H1 (cell line): ENCODE measurements around the gene CD96. TPM values are rescaled to one million over a fixed set of nuclear protein-coding genes. Genes with fewer than 3 reads are reported as not detected.

Experiments used
- CTCF ChIA-PET: fragments of 300-600 bp; sonication (Branson Sonifier 250); formaldehyde crosslinking; loops from one replicate; lab custom pipeline; 2021; ENCODE audit not compliant: partially characterized antibody; lab: Charles Lee
- POLR2A ChIA-PET: fragments of 300-600 bp; sonication (Branson Sonifier 250); formaldehyde crosslinking; loops from one replicate; lab custom pipeline; 2021; ENCODE audit warnings: inconsistent platforms; ENCODE audit not compliant: partially characterized antibody; lab: Charles Lee
- DNase-seq, 2 experiments: peaks; one replicate each; pipeline versions ENCODE4 v3.0.0 to v3.0.0-alpha.2; 2010 to 2022; ENCODE audit warnings: low spot score in 2 of 2, low read depth in 1 of 2, mixed read lengths in 1 of 2
- FAIRE-seq: peaks from 2 replicates; lab custom pipeline; 2011; peaks lifted over from hg19 to GRCh38; lab: Jason Lieb, UNC
- H2AFZ ChIP-seq: 2 replicates; pipeline ENCODE4 v1.8.1; 2012; ENCODE audit warnings: low read length, inconsistent platforms
- H2AK5ac ChIP-seq: 2 replicates; pipeline ENCODE4 v1.6.1; 2013; ENCODE audit warnings: low read depth, low read length
- H2BK120ac ChIP-seq: replicated peaks from 2 replicates; pipeline ENCODE3; 2013; ENCODE audit warnings: low read depth, low read length, inconsistent platforms
- H2BK12ac ChIP-seq: 2 replicates; pipeline ENCODE4 v1.6.1; 2013; ENCODE audit warnings: low read depth, low read length
- H2BK15ac ChIP-seq: 2 replicates; pipeline ENCODE4 v1.6.1; 2013; ENCODE audit warnings: low read length
- H2BK20ac ChIP-seq: 2 replicates; pipeline ENCODE4 v1.6.1; 2013; ENCODE audit warnings: low read length
- H2BK5ac ChIP-seq: 2 replicates; pipeline ENCODE4 v1.6.1; 2013; ENCODE audit warnings: low read depth, low read length
- H3K14ac ChIP-seq: 2 replicates; pipeline ENCODE4 v1.6.1; 2013; ENCODE audit warnings: inconsistent platforms; ENCODE audit not compliant: insufficient read length
- H3K18ac ChIP-seq: 2 replicates; pipeline ENCODE4 v1.6.1; 2013; ENCODE audit warnings: low read length; ENCODE audit errors: extremely low read depth
- H3K23ac ChIP-seq: 2 replicates; pipeline ENCODE4 v1.6.1; 2013; ENCODE audit warnings: inconsistent platforms; ENCODE audit not compliant: insufficient read length
- H3K23me2 ChIP-seq: 2 replicates; pipeline ENCODE4 v1.6.1; 2013; ENCODE audit warnings: low read depth, low read length
- H3K27ac ChIP-seq: 2 replicates; pipeline ENCODE4 v1.6.1; 2011; ENCODE audit warnings: low read depth, low read length, inconsistent platforms
- H3K27me3 ChIP-seq, 4 experiments: replicated peaks in 1 of 4; 1 replicate in 1 of 4; 2 replicates in 3 of 4; pipeline versions ENCODE4 v1.6.1 to v1.8.1; 2011 to 2013; ENCODE audit warnings: low read length in 3 of 4, mild to moderate bottlenecking in 3 of 4, inconsistent platforms in 2 of 4, mixed read lengths in 2 of 4, moderate library complexity in 1 of 4; ENCODE audit not compliant: control insufficient read depth in 3 of 4, insufficient read depth in 3 of 4; ENCODE audit errors: extremely low read depth in 1 of 4
- H3K36me3 ChIP-seq, 4 experiments: 2 replicates each; pipeline versions ENCODE4 v1.6.1 to v1.8.1; 2011 to 2013; ENCODE audit warnings: mild to moderate bottlenecking in 4 of 4, low read length in 3 of 4, moderate library complexity in 2 of 4, control low read depth in 1 of 4, inconsistent platforms in 1 of 4; ENCODE audit not compliant: insufficient read depth in 4 of 4, control insufficient read depth in 2 of 4
- H3K4ac ChIP-seq: replicated peaks from 2 replicates; pipeline ENCODE3; 2013; ENCODE audit warnings: low read length, low read depth, mixed read lengths, inconsistent platforms; ENCODE audit not compliant: insufficient read length
- H3K4me1 ChIP-seq, 4 experiments: replicated peaks in 1 of 4; 1 replicate in 1 of 4; 2 replicates in 3 of 4; pipeline versions ENCODE4 v1.6.1 to v1.8.1; 2011 to 2013; ENCODE audit warnings: low read length in 3 of 4, inconsistent platforms in 2 of 4, mixed read lengths in 1 of 4; ENCODE audit not compliant: insufficient read depth in 4 of 4, control insufficient read depth in 3 of 4
- H3K4me2 ChIP-seq, 2 experiments: 2 replicates each; pipeline versions ENCODE4 v1.6.1 to v1.8.1; 2011 to 2013; ENCODE audit warnings: low read depth in 2 of 2, low read length in 2 of 2, control low read depth in 1 of 2, inconsistent platforms in 1 of 2, mild to moderate bottlenecking in 1 of 2; ENCODE audit not compliant: insufficient read depth in 1 of 2
- H3K4me3 ChIP-seq, 4 experiments: fragments of 200-600, 300-600 bp in 1 of 4; sonication (generic), shearing (Covaris generic), sonication (Bioruptor Twin) in 1 of 4; 2 replicates each; pipeline versions ENCODE4 v1.5.1 to v1.8.1; 2011 to 2016; ENCODE audit warnings: low read length in 4 of 4, low read depth in 3 of 4, control low read depth in 2 of 4, inconsistent platforms in 2 of 4, mild to moderate bottlenecking in 2 of 4, mixed read lengths in 1 of 4, moderate library complexity in 1 of 4; ENCODE audit not compliant: insufficient read depth in 2 of 4; ENCODE audit errors: extremely low read depth in 1 of 4
- H3K56ac ChIP-seq: replicated peaks from 2 replicates; pipeline ENCODE3; 2013; ENCODE audit warnings: low read depth, mild to moderate bottlenecking, mixed read lengths, low read length, inconsistent platforms; ENCODE audit not compliant: insufficient read length
- H3K79me1 ChIP-seq: 2 replicates; pipeline ENCODE4 v1.6.1; 2013; ENCODE audit warnings: low read depth, low read length, control low read depth
- H3K79me2 ChIP-seq, 2 experiments: 2 replicates each; pipeline versions ENCODE4 v1.6.1 to v1.8.1; 2012 to 2013; ENCODE audit warnings: low read length in 2 of 2, mild to moderate bottlenecking in 2 of 2, inconsistent platforms in 1 of 2; ENCODE audit not compliant: insufficient read depth in 2 of 2, control insufficient read depth in 1 of 2
- H3K9ac ChIP-seq, 4 experiments: replicated peaks in 1 of 4; 1 replicate in 1 of 4; 2 replicates in 3 of 4; pipeline versions ENCODE4 v1.6.1 to v1.8.1; 2011 to 2013; ENCODE audit warnings: low read depth in 3 of 4, low read length in 3 of 4, control low read depth in 2 of 4, mild to moderate bottlenecking in 2 of 4, moderate library complexity in 2 of 4, inconsistent platforms in 1 of 4; ENCODE audit errors: extremely low read depth in 1 of 4
- H3K9me3 ChIP-seq, 2 experiments: 2 replicates each; pipeline versions ENCODE4 v1.6.1 to v1.8.1; 2012 to 2013; ENCODE audit warnings: mild to moderate bottlenecking in 2 of 2, moderate library complexity in 2 of 2, control low read depth in 1 of 2, inconsistent platforms in 1 of 2, low read depth in 1 of 2, low read length in 1 of 2, mixed read lengths in 1 of 2; ENCODE audit not compliant: insufficient read depth in 2 of 2
- H4K20me1 ChIP-seq, 2 experiments: replicated peaks in 1 of 2; 2 replicates each; pipeline versions ENCODE3 to v1.8.1; 2011 to 2013; ENCODE audit warnings: inconsistent platforms in 2 of 2, low read length in 2 of 2, mild to moderate bottlenecking in 1 of 2; ENCODE audit not compliant: insufficient read depth in 2 of 2, control insufficient read depth in 1 of 2
- H4K5ac ChIP-seq: 2 replicates; pipeline ENCODE4 v1.6.1; 2013; ENCODE audit warnings: low read length, low read depth, mixed read lengths, inconsistent platforms; ENCODE audit not compliant: insufficient read length
- H4K8ac ChIP-seq: 2 replicates; pipeline ENCODE4 v1.8.0; 2013; ENCODE audit warnings: mild to moderate bottlenecking, moderate library complexity, low read length, inconsistent platforms; ENCODE audit not compliant: insufficient read depth; ENCODE audit errors: extremely low read depth
- H4K91ac ChIP-seq: replicated peaks from 2 replicates; pipeline ENCODE3; 2013; ENCODE audit warnings: low read length, mixed read lengths, inconsistent platforms; ENCODE audit not compliant: insufficient read length
- ASH2L ChIP-seq: fragments of 200-600, 300-600 bp; sonication (generic); IDR thresholded peaks from one replicate; pipeline ENCODE4 v1.7.1; 2017; ENCODE audit warnings: low read length
- BACH1 ChIP-seq: IDR thresholded peaks from 2 replicates; pipeline ENCODE4 v1.6.1; 2012; ENCODE audit warnings: low read length, improper control_type of control experiment
- FOSL1 ChIP-seq: IDR thresholded peaks from 2 replicates; pipeline ENCODE4 v1.6.1; 2011; ENCODE audit warnings: mild to moderate bottlenecking, low read depth, low read length, moderate library complexity; ENCODE audit not compliant: insufficient read depth
- GTF2F1 ChIP-seq: IDR thresholded peaks from 2 replicates; pipeline ENCODE4 v1.6.1; 2012; ENCODE audit warnings: low read depth, low read length, improper control_type of control experiment, borderline replicate concordance
- JUN ChIP-seq: IDR thresholded peaks from 2 replicates; pipeline ENCODE4 v1.6.1; 2011; ENCODE audit warnings: low read depth, mild to moderate bottlenecking, improper control_type of control experiment, low read length
- JUND ChIP-seq: IDR thresholded peaks from 2 replicates; pipeline ENCODE4 v1.6.1; 2011; ENCODE audit warnings: mild to moderate bottlenecking, improper control_type of control experiment, low read length
- KDM4A ChIP-seq: IDR thresholded peaks from one replicate; pipeline ENCODE4 v1.7.1; 2012; ENCODE audit warnings: low read depth, mild to moderate bottlenecking, moderate library complexity, low read length, inconsistent platforms; ENCODE audit not compliant: severe bottlenecking
- KDM5A ChIP-seq: fragments of 200-600 bp; IDR thresholded peaks from 2 replicates; pipeline ENCODE4 v1.7.1; 2012; ENCODE audit warnings: mild to moderate bottlenecking, low read length, inconsistent platforms, mixed read lengths
- PHF8 ChIP-seq: fragments of 200-600 bp; sonication (generic); conservative IDR thresholded peaks from 2 replicates; pipeline ENCODE4 v1.7.1; 2012; ENCODE audit warnings: low read depth, mild to moderate bottlenecking, inconsistent platforms, low read length, moderate library complexity
- TEAD4 ChIP-seq: IDR thresholded peaks from 2 replicates; pipeline ENCODE4 v1.6.1; 2012; ENCODE audit warnings: low read depth, low read length, inconsistent platforms, mixed read lengths
- WGBS, 2 experiments: shearing (Covaris generic) in 1 of 2; methylation state at CpG; one replicate each; pipeline versions ENCODE4 v1.1.6 to v1.1.7; 2013 to 2015; ENCODE audit warnings: low lambda C conversion rate in 2 of 2, mixed read lengths in 2 of 2, inconsistent platforms in 1 of 2, low coverage in 1 of 2, missing lambda C conversion rate in 1 of 2; ENCODE audit not compliant: insufficient replicate concordance in 2 of 2, insufficient coverage in 1 of 2, insufficient read length in 1 of 2; ENCODE audit errors: extremely low coverage in 1 of 2, missing lambda C conversion rate in 1 of 2; 5-methylcytosine and 5-hydroxymethylcytosine counted together
- polyA plus RNA-seq, 7 experiments: library from polyadenylated mRNA; depleted of rRNA in 3 of 7; stranded (reverse) in 5 of 7; unstranded in 2 of 7; fragments of >200 nt in 5 of 7; fragments of 200-250 nt in 2 of 7; gene quantifications; 1 replicate in 5 of 7; 2 replicates in 1 of 7; 4 replicates in 1 of 7; pipeline versions ENCODE4 v1.2.1 to v1.2.3, GENCODE V29; 2011 to 2013; ENCODE audit warnings: missing spikeins in 2 of 7, mixed read lengths in 2 of 7
- total RNA-seq: library from RNA; stranded (reverse); fragmentation: NEBNext Ultra II Directional; extraction: Animal tissue kit (Norgen Biotek cat#: 25700); gene quantifications from 2 replicates; pipeline ENCODE4 v1.2.1, GENCODE V29; 2021
- TF ChIP-seq, protein P1 (sequence below), 3 experiments: IDR thresholded peaks; 1 replicate in 2 of 3; 2 replicates in 1 of 3; pipeline versions ENCODE4 v1.5.1 to v1.6.1; 2011; ENCODE audit warnings: low read length in 3 of 3, mild to moderate bottlenecking in 3 of 3, inconsistent platforms in 2 of 3, low read depth in 1 of 3, moderate library complexity in 1 of 3; ENCODE audit not compliant: insufficient read depth in 1 of 3; ENCODE audit errors: control extremely low read depth in 1 of 3
- TF ChIP-seq, protein P2 (sequence below): IDR thresholded peaks from 2 replicates; pipeline ENCODE4 v1.6.1; 2012; ENCODE audit warnings: inconsistent platforms

Gene CD96
- total and polyA plus RNA-seq, 2 of the 8 experiments (the other 6 are each of a cell fraction or from before 2014, with no cell fraction given): not detected

DNA sequence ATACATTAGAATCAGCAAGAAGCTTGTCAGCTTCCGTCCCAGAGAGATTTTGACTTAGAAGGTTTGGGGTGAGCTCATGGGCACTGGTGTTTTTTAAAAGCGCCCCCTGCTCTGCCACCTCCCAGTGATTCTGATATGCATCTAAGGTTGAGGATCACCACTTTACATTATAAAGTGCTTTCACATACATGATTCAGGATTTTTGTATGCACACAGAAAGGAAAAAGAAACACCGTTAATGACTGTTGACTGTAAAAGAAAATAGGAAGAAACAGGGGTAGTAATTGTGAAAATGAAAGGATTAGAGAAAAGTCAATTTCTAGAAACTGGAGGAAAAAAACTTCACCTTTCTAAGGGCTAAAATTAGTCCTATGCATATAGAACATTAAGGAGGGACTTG is 158.1 kb downstream of the CD96 start:
- H2BK20ac ChIP-seq: no peak overlapping the region
- FAIRE-seq (no peak), DNase-seq (no peak)
- H2BK120ac ChIP-seq: no peak overlapping the region
- no peak overlapping the region for H2AFZ ChIP-seq
- no peak overlapping the region for H4K91ac ChIP-seq
- H3K9me3 ChIP-seq: no peaks in the 10 kb centered on the region
- H2BK15ac ChIP-seq: no peak overlapping the region
- no peak overlapping the region for H4K8ac ChIP-seq
- H3K23ac ChIP-seq: no peak overlapping the region
- H3K79me1 ChIP-seq: no peaks in the 10 kb centered on the region
- H3K14ac ChIP-seq: no peak overlapping the region
- H3K4me1 ChIP-seq: no peaks in the 10 kb centered on the region; a peak in 1 of 7 replicates
- H3K36me3 ChIP-seq: no peaks in the 10 kb centered on the region
- no peak overlapping the region for H3K4me2 ChIP-seq
- H3K27ac ChIP-seq: no peak overlapping the region
- H4K20me1 ChIP-seq: no peaks in the 10 kb centered on the region
- CTCF ChIA-PET: interaction anchor here (0.6 to 2.4 kb wide), 9 partner anchors 9 to 279 kb away, joined by 3 to 25 read pairs (median 4); partner anchors contain the start of gene ABHD10
- H2BK5ac ChIP-seq: no peak overlapping the region
- H3K56ac ChIP-seq: no peak overlapping the region
- H3K4me3 ChIP-seq: no peak overlapping the region
- no peak overlapping the region for H4K5ac ChIP-seq
- no peak overlapping the region for H2BK12ac ChIP-seq
- no peak overlapping the region for H3K4ac ChIP-seq
- no peak overlapping the region for H3K9ac ChIP-seq
- no peaks in the 10 kb centered on the region for H3K27me3 ChIP-seq
- H3K79me2 ChIP-seq: no peaks in the 10 kb centered on the region
- H3K18ac ChIP-seq: no peak overlapping the region
- POLR2A ChIA-PET: no interaction called here
- no peak overlapping the region for H2AK5ac ChIP-seq
- no peaks in the 10 kb centered on the region for H3K23me2 ChIP-seq
- WGBS, 2 experiments: 79% methylated on average over 3 of the region's 3 CpGs; no CpG with 5 or more reads in 1 of the 2 experiments
- no peak for TF ChIP-seq FOSL1
- no peak for TF ChIP-seq TEAD4
- no peak for TF ChIP-seq ASH2L
- no peak for TF ChIP-seq KDM5A
- no peak for TF ChIP-seq PHF8
- no peak for TF ChIP-seq BACH1
- TF ChIP-seq, protein P1, sequence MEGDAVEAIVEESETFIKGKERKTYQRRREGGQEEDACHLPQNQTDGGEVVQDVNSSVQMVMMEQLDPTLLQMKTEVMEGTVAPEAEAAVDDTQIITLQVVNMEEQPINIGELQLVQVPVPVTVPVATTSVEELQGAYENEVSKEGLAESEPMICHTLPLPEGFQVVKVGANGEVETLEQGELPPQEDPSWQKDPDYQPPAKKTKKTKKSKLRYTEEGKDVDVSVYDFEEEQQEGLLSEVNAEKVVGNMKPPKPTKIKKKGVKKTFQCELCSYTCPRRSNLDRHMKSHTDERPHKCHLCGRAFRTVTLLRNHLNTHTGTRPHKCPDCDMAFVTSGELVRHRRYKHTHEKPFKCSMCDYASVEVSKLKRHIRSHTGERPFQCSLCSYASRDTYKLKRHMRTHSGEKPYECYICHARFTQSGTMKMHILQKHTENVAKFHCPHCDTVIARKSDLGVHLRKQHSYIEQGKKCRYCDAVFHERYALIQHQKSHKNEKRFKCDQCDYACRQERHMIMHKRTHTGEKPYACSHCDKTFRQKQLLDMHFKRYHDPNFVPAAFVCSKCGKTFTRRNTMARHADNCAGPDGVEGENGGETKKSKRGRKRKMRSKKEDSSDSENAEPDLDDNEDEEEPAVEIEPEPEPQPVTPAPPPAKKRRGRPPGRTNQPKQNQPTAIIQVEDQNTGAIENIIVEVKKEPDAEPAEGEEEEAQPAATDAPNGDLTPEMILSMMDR (IDR thresholded peaks at IDR 0.05; ENCODE audit: control extremely low read depth in 1 of 3, insufficient read depth in 1 of 3, low read depth in 1 of 3, low read length in 3 of 3): no peak
- TF ChIP-seq, protein P2, sequence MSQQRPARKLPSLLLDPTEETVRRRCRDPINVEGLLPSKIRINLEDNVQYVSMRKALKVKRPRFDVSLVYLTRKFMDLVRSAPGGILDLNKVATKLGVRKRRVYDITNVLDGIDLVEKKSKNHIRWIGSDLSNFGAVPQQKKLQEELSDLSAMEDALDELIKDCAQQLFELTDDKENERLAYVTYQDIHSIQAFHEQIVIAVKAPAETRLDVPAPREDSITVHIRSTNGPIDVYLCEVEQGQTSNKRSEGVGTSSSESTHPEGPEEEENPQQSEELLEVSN: no peak
- TF ChIP-seq JUN: no peak
- TF ChIP-seq GTF2F1: no peak
- no peak for TF ChIP-seq JUND
- no peak for TF ChIP-seq KDM4A
